NB4 (cell line): ENCODE data around the gene OR4D11.
"Not testable (repeated sequence)": the region's sequence is repeated elsewhere in the genome, so short reads cannot be mapped to it uniquely, and the experiment has no call there.

Source experiments
- DNase-seq: peaks from one replicate; pipeline ENCODE4 v3.0.0; 2010; ENCODE audit warnings: low read depth
- H3K4me3 ChIP-seq: one replicate; pipeline ENCODE4 v1.5.1; 2011; ENCODE audit warnings: mild to moderate bottlenecking, low read depth, low read length, moderate library complexity
- MYC ChIP-seq: IDR thresholded peaks from 2 replicates; pipeline ENCODE4 v1.6.1; 2011; ENCODE audit warnings: low read depth, low read length
- POLR2A ChIP-seq: IDR thresholded peaks from 2 replicates; pipeline ENCODE4 v1.6.1; 2011; ENCODE audit warnings: mild to moderate bottlenecking; ENCODE audit not compliant: insufficient read length; ENCODE audit errors: extremely low read depth
- TF ChIP-seq, protein P1 (sequence below): IDR thresholded peaks from one replicate; pipeline ENCODE4 v1.5.1; 2012; ENCODE audit warnings: low read depth, low read length
- TF ChIP-seq, protein P2 (sequence below): IDR thresholded peaks from 2 replicates; pipeline ENCODE4 v1.6.1; 2011; ENCODE audit warnings: low read depth, low read length

OR4D11 gene

DNA sequence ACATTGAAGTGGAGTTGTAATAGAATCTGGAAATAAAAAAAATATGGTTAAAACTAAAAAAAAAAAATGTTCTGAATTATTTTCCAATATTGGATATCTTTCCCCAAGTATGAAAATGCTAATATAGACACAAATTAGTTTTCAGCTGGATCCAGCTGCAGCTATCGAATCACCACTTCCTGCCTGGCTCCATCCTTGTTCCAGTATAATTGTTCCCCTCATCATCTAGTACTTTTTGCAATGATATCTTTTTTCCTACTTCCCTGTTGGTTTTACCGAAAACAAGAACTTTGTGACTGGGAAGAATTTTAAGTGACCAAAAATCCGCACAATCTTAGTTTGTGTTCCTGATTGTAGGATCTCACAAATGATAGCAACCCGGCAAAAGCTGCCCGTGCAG, 17.4 kb downstream of the OR4D11 start:
- no peak overlapping the region for H3K4me3 ChIP-seq
- TF ChIP-seq, protein P1, sequence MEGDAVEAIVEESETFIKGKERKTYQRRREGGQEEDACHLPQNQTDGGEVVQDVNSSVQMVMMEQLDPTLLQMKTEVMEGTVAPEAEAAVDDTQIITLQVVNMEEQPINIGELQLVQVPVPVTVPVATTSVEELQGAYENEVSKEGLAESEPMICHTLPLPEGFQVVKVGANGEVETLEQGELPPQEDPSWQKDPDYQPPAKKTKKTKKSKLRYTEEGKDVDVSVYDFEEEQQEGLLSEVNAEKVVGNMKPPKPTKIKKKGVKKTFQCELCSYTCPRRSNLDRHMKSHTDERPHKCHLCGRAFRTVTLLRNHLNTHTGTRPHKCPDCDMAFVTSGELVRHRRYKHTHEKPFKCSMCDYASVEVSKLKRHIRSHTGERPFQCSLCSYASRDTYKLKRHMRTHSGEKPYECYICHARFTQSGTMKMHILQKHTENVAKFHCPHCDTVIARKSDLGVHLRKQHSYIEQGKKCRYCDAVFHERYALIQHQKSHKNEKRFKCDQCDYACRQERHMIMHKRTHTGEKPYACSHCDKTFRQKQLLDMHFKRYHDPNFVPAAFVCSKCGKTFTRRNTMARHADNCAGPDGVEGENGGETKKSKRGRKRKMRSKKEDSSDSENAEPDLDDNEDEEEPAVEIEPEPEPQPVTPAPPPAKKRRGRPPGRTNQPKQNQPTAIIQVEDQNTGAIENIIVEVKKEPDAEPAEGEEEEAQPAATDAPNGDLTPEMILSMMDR = no peak
- no peak for DNase-seq

DNA sequence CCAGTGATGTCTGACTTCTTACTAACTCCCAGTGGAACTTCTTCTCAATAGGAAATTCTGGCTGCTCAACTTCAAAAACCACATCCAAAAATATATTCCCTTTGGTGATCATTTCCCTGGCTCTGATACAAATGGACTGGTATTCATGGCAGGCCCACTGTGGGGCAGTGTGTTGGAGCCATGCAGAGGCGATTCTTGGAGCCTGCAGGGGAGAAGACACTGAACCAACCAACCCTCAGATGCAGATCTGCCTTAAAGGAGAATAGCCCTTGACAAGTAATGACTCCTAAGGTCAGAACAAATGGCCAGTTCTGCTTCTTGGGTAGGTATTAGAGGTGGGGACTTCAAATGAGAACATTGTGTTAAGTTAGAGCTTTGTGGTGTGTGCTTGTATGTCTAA, 20.2 kb downstream of the OR4D11 start:
- TF ChIP-seq, protein P1 = peak; percentile 23
- TF ChIP-seq MYC = no peak
- DNase-seq = peak; percentile 27
- no peak overlapping the region for H3K4me3 ChIP-seq

DNA sequence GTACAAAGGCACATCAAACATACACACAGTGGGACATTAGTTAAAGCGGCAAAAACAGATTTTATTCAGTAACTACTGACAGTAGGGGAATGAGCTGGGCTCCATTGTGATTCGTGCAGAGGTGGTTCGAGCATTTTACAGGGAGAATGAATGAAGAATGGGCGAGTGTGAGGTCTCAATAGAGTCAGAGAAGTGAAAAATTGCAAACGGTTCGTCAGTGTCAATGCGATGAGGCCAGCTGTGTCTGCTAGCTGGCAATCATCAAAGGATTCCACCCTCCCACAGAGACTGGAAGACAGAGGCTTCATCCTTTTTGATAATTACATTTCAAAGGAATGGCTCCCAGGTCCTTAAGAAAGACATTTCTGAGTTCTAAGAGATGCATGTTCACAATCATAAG, 25.3 kb downstream of the OR4D11 start:
- H3K4me3 ChIP-seq = no peak overlapping the region
- no peak for DNase-seq
- TF ChIP-seq, protein P1 = no peak
- TF ChIP-seq, protein P2, sequence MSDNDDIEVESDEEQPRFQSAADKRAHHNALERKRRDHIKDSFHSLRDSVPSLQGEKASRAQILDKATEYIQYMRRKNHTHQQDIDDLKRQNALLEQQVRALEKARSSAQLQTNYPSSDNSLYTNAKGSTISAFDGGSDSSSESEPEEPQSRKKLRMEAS = no peak
- TF ChIP-seq POLR2A = no peak

DNA sequence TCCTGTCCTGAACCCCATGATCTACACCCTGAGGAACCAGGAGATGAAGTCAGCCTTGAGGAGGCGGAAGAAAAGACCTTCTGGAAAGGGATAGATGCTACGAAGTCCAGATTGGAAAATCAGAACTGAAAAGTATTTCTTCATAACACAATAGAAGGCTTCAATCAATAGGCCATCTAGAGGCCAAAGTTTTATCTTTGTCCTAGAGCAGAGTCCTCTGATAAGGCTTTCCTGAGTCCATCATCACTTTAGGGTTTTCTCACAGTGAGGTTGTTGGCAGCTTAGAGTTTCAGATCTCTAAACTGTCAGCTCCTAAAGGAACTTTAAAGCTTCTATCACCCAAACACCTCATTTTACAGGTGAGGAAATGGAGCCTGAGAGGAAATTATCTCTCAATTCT, 29.2 kb downstream of the OR4D11 start:
- TF ChIP-seq, protein P2 = no peak
- TF ChIP-seq, protein P1 = no peak
- TF ChIP-seq MYC (no peak), POLR2A (no peak)
- no peak for DNase-seq
- no peak overlapping the region for H3K4me3 ChIP-seq

DNA sequence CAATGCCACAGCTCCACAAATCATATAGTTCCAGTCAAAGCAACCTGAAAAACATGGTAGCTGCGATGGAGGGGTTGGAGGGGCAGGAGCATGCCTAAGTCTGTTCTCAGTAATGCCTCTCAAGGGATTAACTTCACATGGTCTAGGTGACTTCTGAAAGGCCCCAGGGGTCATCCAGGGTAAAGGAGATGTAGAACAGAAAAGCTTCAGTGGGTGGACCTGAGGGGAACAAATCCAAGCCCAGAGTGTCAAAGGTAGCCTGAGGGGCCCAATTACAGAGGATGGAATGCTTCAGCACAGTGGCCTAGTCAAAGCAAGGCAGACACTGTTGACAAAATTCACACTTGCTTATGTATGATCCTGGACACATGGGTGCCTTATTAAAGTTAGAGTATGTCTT, 31.3 kb downstream of the OR4D11 start:
- DNase-seq = no peak
- no peak for TF ChIP-seq MYC
- TF ChIP-seq, protein P2 = no peak
- TF ChIP-seq, protein P1 = no peak
- no peak for TF ChIP-seq POLR2A
- no peak overlapping the region for H3K4me3 ChIP-seq

DNA sequence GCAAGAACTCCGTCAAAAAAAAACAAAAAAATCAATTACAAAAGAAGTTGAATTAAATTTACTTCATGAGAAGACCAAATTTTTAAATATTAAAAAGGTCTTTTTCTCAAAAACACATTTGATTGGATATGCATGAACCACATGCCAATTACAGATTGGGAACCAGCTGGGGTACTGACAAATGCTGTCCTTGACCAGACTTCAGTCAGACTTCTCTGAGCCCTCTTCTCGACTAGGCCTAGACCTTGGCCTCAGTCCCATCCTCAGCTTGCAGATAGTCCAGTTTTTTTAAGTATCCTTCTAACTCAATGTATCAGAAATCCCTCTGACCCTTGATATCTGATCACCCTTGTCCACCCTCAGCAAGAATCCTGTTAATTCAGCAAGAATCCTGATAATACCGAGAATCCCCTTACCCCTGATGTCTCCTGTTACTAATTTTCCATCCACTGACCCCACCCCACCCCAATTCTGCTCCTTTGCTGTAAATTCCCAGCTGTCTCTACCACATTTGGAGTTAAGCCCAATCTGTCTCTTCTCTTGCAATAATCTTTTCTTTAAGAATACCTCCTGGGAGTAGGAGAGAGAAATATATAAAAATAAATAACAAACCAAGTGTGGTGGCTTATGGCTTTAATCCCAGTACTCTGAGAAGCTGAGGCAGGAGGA, 38.9 kb downstream of the OR4D11 start:
- H3K4me3 ChIP-seq = no peak overlapping the region
- no peak for DNase-seq
- TF ChIP-seq, protein P1 = no peak
- TF ChIP-seq MYC = no peak
- TF ChIP-seq, protein P2 = no peak
- TF ChIP-seq POLR2A = no peak

DNA sequence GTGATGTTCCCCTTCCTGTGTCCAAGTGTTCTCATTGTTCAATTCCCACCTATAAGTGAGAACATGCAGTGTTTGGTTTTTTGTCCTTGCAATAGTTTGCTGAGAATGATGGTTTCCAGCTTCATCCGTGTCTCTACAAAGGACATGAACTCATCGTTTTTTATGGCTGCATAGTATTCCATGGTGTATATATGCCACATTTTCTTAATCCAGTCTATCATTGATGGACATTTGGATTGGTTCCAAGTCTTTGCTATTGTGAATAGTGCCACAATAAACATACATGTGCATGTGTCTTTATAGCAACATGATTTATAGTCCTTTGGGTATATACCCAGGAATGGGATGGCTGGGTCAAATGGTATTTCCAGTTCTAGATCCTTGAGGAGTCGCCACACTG, 40.3 kb downstream of the OR4D11 start:
- not testable (repeated sequence) for DNase-seq, H3K4me3 ChIP-seq
